Measurements from ENCODE around the gene KIF26A.

Gene KIF26A

DNA sequence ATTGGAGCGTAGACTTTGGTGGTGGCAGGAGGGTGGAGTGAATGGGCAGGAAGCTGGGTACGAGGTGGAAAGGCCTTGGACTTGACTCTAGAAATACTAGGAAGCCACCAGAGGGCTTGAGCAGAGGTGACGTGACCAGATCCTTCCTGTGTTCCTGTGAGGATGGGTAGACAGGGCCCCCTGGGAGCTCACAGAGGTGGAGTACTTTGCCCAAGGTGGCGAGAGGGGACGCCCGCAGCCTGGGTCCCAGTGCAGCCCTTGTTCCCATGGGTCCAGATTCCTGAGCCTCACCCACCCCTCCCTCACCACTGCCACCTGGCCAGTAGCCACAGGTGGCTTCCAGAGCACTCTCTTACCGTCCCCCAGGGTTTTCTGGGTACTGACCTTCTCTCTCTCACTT, 89.8 kb downstream of the KIF26A start:
- no peak for DNase-seq
- Histone ChIP-seq H3K27me3 (ENCODE audit: insufficient read depth, low read depth, severe bottlenecking) (no peaks in the 10 kb centered on the region), H3K36me3 (no peaks in the 10 kb centered on the region; the same call in none of the 2 replicates), H3K27ac (no peak overlapping the region), H3K4me3 (ENCODE audit: low read depth, low read length) (no peak overlapping the region), H3K9me3 (ENCODE audit: severe bottlenecking) (peaks cover 9% of the 10 kb centered on the region)
- TF ChIP-seq, protein P1, sequence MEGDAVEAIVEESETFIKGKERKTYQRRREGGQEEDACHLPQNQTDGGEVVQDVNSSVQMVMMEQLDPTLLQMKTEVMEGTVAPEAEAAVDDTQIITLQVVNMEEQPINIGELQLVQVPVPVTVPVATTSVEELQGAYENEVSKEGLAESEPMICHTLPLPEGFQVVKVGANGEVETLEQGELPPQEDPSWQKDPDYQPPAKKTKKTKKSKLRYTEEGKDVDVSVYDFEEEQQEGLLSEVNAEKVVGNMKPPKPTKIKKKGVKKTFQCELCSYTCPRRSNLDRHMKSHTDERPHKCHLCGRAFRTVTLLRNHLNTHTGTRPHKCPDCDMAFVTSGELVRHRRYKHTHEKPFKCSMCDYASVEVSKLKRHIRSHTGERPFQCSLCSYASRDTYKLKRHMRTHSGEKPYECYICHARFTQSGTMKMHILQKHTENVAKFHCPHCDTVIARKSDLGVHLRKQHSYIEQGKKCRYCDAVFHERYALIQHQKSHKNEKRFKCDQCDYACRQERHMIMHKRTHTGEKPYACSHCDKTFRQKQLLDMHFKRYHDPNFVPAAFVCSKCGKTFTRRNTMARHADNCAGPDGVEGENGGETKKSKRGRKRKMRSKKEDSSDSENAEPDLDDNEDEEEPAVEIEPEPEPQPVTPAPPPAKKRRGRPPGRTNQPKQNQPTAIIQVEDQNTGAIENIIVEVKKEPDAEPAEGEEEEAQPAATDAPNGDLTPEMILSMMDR (IDR thresholded peaks at IDR 0.05; ENCODE audit: low read depth, low read length), result no peak

- Histone ChIP-seq H3K27ac (no peak overlapping the region), H3K9me3 (ENCODE audit: severe bottlenecking) (peaks cover 16% of the 10 kb centered on the region)
These were observed 90.5 kb downstream of the KIF26A start for GRCh38 chr14:104228716-104229533.

DNA sequence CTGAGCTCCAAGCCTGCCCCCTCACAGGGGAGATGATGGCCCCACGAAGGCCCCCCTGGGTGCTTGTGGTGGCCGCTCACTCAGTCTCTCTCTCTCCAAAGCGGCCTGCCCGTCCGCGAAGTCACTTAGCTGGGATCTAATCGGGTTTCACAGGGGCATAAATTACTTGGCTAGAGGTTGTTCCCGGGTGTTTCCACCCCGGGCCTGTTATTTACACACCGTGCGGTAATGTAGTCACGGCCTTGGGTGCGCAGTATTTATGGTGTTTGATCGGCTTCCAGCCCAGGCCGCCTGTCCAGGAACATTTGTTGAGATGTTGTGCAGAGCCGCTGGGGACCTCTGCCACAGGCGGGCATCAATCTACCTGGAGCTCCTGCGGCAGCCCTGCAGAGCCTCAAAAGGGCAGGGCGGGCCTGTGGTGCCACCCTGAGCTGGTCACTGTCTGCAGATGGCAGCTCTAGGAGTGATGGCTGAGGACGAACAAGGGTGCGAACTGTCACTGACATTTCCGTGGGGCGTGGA, 91.2 kb downstream of the KIF26A start:
- Histone ChIP-seq H3K36me3 (no peaks in the 10 kb centered on the region; the same call in none of the 2 replicates), H3K27me3 (ENCODE audit: insufficient read depth, low read depth, severe bottlenecking) (no peaks in the 10 kb centered on the region), H3K4me3 (ENCODE audit: low read depth, low read length) (no peak overlapping the region), H3K27ac (no peak overlapping the region), H3K9me3 (ENCODE audit: severe bottlenecking) (peaks cover 21% of the 10 kb centered on the region)
- no peak for DNase-seq
- TF ChIP-seq, protein P1 (IDR thresholded peaks at IDR 0.05; ENCODE audit: low read depth, low read length), result no peak

More at GRCh38 chr14:104228716-104229533, 90.5 kb downstream of the KIF26A start:
- Histone ChIP-seq H3K36me3 (no peaks in the 10 kb centered on the region; the same call in none of the 2 replicates), H3K4me3 (ENCODE audit: low read depth, low read length) (no peak overlapping the region), H3K27me3 (ENCODE audit: insufficient read depth, low read depth, severe bottlenecking) (no peaks in the 10 kb centered on the region)
- DNase-seq, result peak; percentile 4
- TF ChIP-seq, protein P1 (IDR thresholded peaks at IDR 0.05; ENCODE audit: low read depth, low read length), result no peak

- no peak for DNase-seq
These were observed 91.9 kb downstream of the KIF26A start for GRCh38 chr14:104230119-104230815.

More at GRCh38 chr14:104230119-104230815, 91.9 kb downstream of the KIF26A start:
- Histone ChIP-seq H3K27ac (no peak overlapping the region), H3K9me3 (ENCODE audit: severe bottlenecking) (peaks cover 21% of the 10 kb centered on the region), H3K36me3 (no peaks in the 10 kb centered on the region; the same call in none of the 2 replicates), H3K4me3 (ENCODE audit: low read depth, low read length) (no peak overlapping the region), H3K27me3 (ENCODE audit: insufficient read depth, low read depth, severe bottlenecking) (no peaks in the 10 kb centered on the region)
- TF ChIP-seq, protein P1 (IDR thresholded peaks at IDR 0.05; ENCODE audit: low read depth, low read length), result no peak

Measured in WERI-Rb-1 (cell line).